H9 (cell line): ENCODE measurements around the gene ACOX1. TPM values are rescaled to one million over a fixed set of nuclear protein-coding genes. Genes with fewer than 3 reads are reported as not detected.

Experiments used
- DNase-seq: peaks from one replicate; pipeline ENCODE4 v3.0.0-alpha.2; 2017
- H2AFZ ChIP-seq: one replicate; pipeline ENCODE4 v1.6.1; 2013; ENCODE audit warnings: mild to moderate bottlenecking, low read length, control low read depth, moderate library complexity
- H2AK5ac ChIP-seq: 2 replicates; pipeline ENCODE4 v1.6.1; 2013; ENCODE audit warnings: low read length, control low read depth, mixed read lengths; ENCODE audit not compliant: insufficient read length
- H2BK120ac ChIP-seq: one replicate; pipeline ENCODE4 v1.6.1; 2013; ENCODE audit warnings: low read depth, mild to moderate bottlenecking, low read length, control low read depth, inconsistent platforms; ENCODE audit not compliant: poor library complexity, severe bottlenecking
- H2BK12ac ChIP-seq: 2 replicates; pipeline ENCODE4 v1.6.1; 2013; ENCODE audit warnings: low read length, control low read depth, mixed read lengths, low read depth; ENCODE audit not compliant: insufficient read length
- H2BK15ac ChIP-seq: 2 replicates; pipeline ENCODE4 v1.6.1; 2013; ENCODE audit warnings: low read depth, low read length, control low read depth
- H2BK20ac ChIP-seq: one replicate; pipeline ENCODE4 v1.6.1; 2013; ENCODE audit warnings: low read depth, mild to moderate bottlenecking, low read length, control low read depth, inconsistent platforms; ENCODE audit not compliant: poor library complexity, severe bottlenecking
- H2BK5ac ChIP-seq: 2 replicates; pipeline ENCODE4 v1.6.1; 2013; ENCODE audit warnings: low read length, control low read depth, mixed read lengths; ENCODE audit not compliant: insufficient read length
- H3K14ac ChIP-seq: 2 replicates; pipeline ENCODE4 v1.6.1; 2013; ENCODE audit warnings: low read length, control low read depth; ENCODE audit not compliant: insufficient read depth
- H3K18ac ChIP-seq: 2 replicates; pipeline ENCODE4 v1.6.1; 2013; ENCODE audit warnings: low read depth, mild to moderate bottlenecking, mixed read lengths, low read length, control low read depth; ENCODE audit not compliant: insufficient read length
- H3K23ac ChIP-seq: 2 replicates; pipeline ENCODE4 v1.6.1; 2013; ENCODE audit warnings: low read length, control low read depth, mixed read lengths, low read depth; ENCODE audit not compliant: insufficient read length
- H3K23me2 ChIP-seq: 2 replicates; pipeline ENCODE4 v1.6.1; 2013; ENCODE audit warnings: low read depth, mild to moderate bottlenecking, mixed read lengths, low read length, control low read depth; ENCODE audit not compliant: insufficient read length, poor library complexity, severe bottlenecking
- H3K27ac ChIP-seq: 2 replicates; pipeline ENCODE4 v1.5.1; 2013; ENCODE audit warnings: low read length, control low read depth, mixed read lengths, low read depth; ENCODE audit not compliant: insufficient read length
- H3K27me3 ChIP-seq: 2 replicates; pipeline ENCODE4 v1.6.1; 2013; ENCODE audit warnings: low read length, control low read depth, inconsistent platforms; ENCODE audit not compliant: insufficient read depth
- H3K4ac ChIP-seq: 2 replicates; pipeline ENCODE4 v1.6.1; 2013; ENCODE audit warnings: low read depth, mild to moderate bottlenecking, control low read depth, inconsistent platforms, low read length, moderate library complexity
- H3K4me1 ChIP-seq: 2 replicates; pipeline ENCODE4 v1.6.1; 2013; ENCODE audit warnings: low read length, control low read depth, inconsistent platforms; ENCODE audit not compliant: insufficient read depth
- H3K4me2 ChIP-seq: 2 replicates; pipeline ENCODE4 v1.6.1; 2013; ENCODE audit warnings: low read length, control low read depth, mixed read lengths; ENCODE audit not compliant: insufficient read length, insufficient read depth
- H3K56ac ChIP-seq: 2 replicates; pipeline ENCODE4 v1.6.1; 2013; ENCODE audit warnings: low read depth, mild to moderate bottlenecking, mixed read lengths, low read length, control low read depth; ENCODE audit not compliant: insufficient read length
- H3K79me1 ChIP-seq: 2 replicates; pipeline ENCODE4 v1.6.1; 2013; ENCODE audit warnings: low read depth, mild to moderate bottlenecking, moderate library complexity, low read length, control low read depth, inconsistent platforms; ENCODE audit not compliant: insufficient read depth, poor library complexity, severe bottlenecking
- H3K79me2 ChIP-seq: 2 replicates; pipeline ENCODE4 v1.6.1; 2013; ENCODE audit warnings: low read length, control low read depth, inconsistent platforms; ENCODE audit not compliant: insufficient read depth
- H3K9ac ChIP-seq: 2 replicates; pipeline ENCODE4 v1.6.1; 2013; ENCODE audit warnings: low read length, control low read depth, mixed read lengths; ENCODE audit not compliant: insufficient read length; ENCODE audit errors: extremely low read depth
- H3K9me3 ChIP-seq: one replicate; pipeline ENCODE4 v1.6.1; 2013; ENCODE audit warnings: low read depth, low read length, inconsistent platforms; ENCODE audit not compliant: control insufficient read depth
- H3T11ph ChIP-seq: one replicate; pipeline ENCODE4 v1.6.1; 2013; ENCODE audit warnings: mild to moderate bottlenecking, low read length, control low read depth, inconsistent platforms
- H4K20me1 ChIP-seq: one replicate; pipeline ENCODE4 v1.6.1; 2013; ENCODE audit not compliant: control insufficient read depth, insufficient read length, insufficient read depth
- H4K5ac ChIP-seq: 2 replicates; pipeline ENCODE4 v1.6.1; 2013; ENCODE audit warnings: low read depth, mild to moderate bottlenecking, mixed read lengths, low read length, control low read depth; ENCODE audit not compliant: insufficient read length
- H4K8ac ChIP-seq: replicated peaks from 2 replicates; pipeline ENCODE4 v1.6.1; 2013; ENCODE audit warnings: low read length, control low read depth, mixed read lengths, low read depth; ENCODE audit not compliant: insufficient read length
- H4K91ac ChIP-seq: 2 replicates; pipeline ENCODE4 v1.6.1; 2013; ENCODE audit warnings: low read depth, mild to moderate bottlenecking, moderate library complexity, mixed read lengths, low read length, control low read depth; ENCODE audit not compliant: insufficient read length
- H3K27ac Mint-ChIP-seq, 3 experiments: 2 replicates in 2 of 3; 3 replicates in 1 of 3; pipeline ENCODE4 v1.8.0; 2020 to 2021; ENCODE audit warnings: mixed read lengths in 3 of 3, mild to moderate bottlenecking in 1 of 3, moderate library complexity in 1 of 3
- H3K27me3 Mint-ChIP-seq: 2 replicates; pipeline ENCODE4 v1.8.0; 2021; ENCODE audit warnings: low read depth, mild to moderate bottlenecking, moderate library complexity, mixed read lengths
- H3K36me3 Mint-ChIP-seq, 3 experiments: 2 replicates in 2 of 3; 3 replicates in 1 of 3; pipeline ENCODE4 v1.8.0; 2020 to 2021; ENCODE audit warnings: low read depth in 3 of 3, mixed read lengths in 3 of 3; ENCODE audit not compliant: insufficient read depth in 1 of 3
- H3K4me1 Mint-ChIP-seq, 2 experiments: 2 replicates each; pipeline ENCODE4 v1.8.0; 2020; ENCODE audit warnings: mixed read lengths in 2 of 2
- H3K4me3 Mint-ChIP-seq, 2 experiments: 2 replicates in 1 of 2; 3 replicates in 1 of 2; pipeline ENCODE4 v1.8.0; 2020 to 2021; ENCODE audit warnings: mild to moderate bottlenecking in 2 of 2, mixed read lengths in 2 of 2, moderate library complexity in 1 of 2
- H3K9me3 Mint-ChIP-seq, 2 experiments: 2 replicates in 1 of 2; 3 replicates in 1 of 2; pipeline ENCODE4 v1.8.0; 2020; ENCODE audit warnings: mild to moderate bottlenecking in 2 of 2, mixed read lengths in 2 of 2, moderate library complexity in 1 of 2
- WGBS: extraction: QIAGEN DNeasy Blood & Tissue Kit; methylation state at CpG from one replicate; pipeline ENCODE4 v1.1.7; 2013; ENCODE audit warnings: missing lambda C conversion rate, low lambda C conversion rate, mixed read lengths; ENCODE audit not compliant: insufficient read length; ENCODE audit errors: extremely low coverage; 5-methylcytosine and 5-hydroxymethylcytosine counted together
- total RNA-seq: library from RNA; stranded (reverse); gene quantifications from 2 replicates; pipeline ENCODE4 v1.2.1, GENCODE V29; 2021
- TF ChIP-seq, protein P1 (sequence below): fragments of 200-600 bp; sonication (generic); conservative IDR thresholded peaks from 3 replicates; pipeline ENCODE4 v1.8.0; 2021; ENCODE audit warnings: antibody characterized with exemption, mild to moderate bottlenecking

Gene ACOX1
- total RNA-seq, 1 experiment from 2014 or later: 27.4 TPM

DNA sequence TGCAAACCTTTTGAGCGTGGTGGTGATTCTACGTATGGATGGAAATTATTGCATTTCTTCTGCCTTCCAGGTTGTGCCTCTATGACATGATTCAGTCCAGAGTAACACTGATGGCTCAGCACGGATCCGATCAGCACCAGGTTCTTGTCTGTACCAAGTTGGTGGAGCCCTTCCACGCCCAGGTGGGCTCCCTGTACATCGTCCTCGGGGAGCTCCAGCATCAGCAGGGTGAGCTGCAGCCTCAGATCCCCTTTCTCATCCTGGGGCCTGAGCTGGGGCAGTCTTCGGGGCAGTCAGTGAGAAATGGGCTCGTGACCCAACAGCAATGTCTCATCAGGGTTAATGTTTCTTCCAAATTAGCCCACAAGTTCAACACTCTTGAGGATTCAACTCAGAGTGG, 12.4 kb upstream of the ACOX1 start:
- H3K4ac ChIP-seq: no peak overlapping the region
- no peak overlapping the region for H4K5ac ChIP-seq
- H3K9ac ChIP-seq: no peak overlapping the region
- no peaks in the 10 kb centered on the region for H3K9me3 ChIP-seq
- no peak overlapping the region for H2BK12ac ChIP-seq
- H3K27ac Mint-ChIP-seq: no peak overlapping the region; a peak in 1 of 7 replicates
- H3T11ph ChIP-seq: no peak overlapping the region
- no peak overlapping the region for H4K91ac ChIP-seq
- H3K14ac ChIP-seq: no peak overlapping the region
- no peak overlapping the region for H2AK5ac ChIP-seq
- peaks cover 14 to 44% (median 33%) of the 10 kb centered on the region in 3 experiments; a peak in 6 of 7 replicates for H3K36me3 Mint-ChIP-seq
- no peak overlapping the region for H2AFZ ChIP-seq
- H2BK15ac ChIP-seq: no peak overlapping the region
- no peaks in the 10 kb centered on the region for H3K23me2 ChIP-seq
- DNase-seq: no peak
- no CpG with 5 or more reads among the region's 9 CpGs for WGBS
- no peaks in the 10 kb centered on the region for H3K79me1 ChIP-seq
- H3K4me2 ChIP-seq: no peak overlapping the region
- H3K27ac ChIP-seq: no peak overlapping the region
- no peak overlapping the region for H3K4me3 Mint-ChIP-seq
- H2BK5ac ChIP-seq: no peak overlapping the region
- H3K18ac ChIP-seq: no peak overlapping the region
- no peak overlapping the region for H4K8ac ChIP-seq
- no peak overlapping the region for H3K56ac ChIP-seq
- no peaks in the 10 kb centered on the region for H3K27me3 Mint-ChIP-seq
- no peak overlapping the region for H2BK20ac ChIP-seq
- TF ChIP-seq, protein P1, sequence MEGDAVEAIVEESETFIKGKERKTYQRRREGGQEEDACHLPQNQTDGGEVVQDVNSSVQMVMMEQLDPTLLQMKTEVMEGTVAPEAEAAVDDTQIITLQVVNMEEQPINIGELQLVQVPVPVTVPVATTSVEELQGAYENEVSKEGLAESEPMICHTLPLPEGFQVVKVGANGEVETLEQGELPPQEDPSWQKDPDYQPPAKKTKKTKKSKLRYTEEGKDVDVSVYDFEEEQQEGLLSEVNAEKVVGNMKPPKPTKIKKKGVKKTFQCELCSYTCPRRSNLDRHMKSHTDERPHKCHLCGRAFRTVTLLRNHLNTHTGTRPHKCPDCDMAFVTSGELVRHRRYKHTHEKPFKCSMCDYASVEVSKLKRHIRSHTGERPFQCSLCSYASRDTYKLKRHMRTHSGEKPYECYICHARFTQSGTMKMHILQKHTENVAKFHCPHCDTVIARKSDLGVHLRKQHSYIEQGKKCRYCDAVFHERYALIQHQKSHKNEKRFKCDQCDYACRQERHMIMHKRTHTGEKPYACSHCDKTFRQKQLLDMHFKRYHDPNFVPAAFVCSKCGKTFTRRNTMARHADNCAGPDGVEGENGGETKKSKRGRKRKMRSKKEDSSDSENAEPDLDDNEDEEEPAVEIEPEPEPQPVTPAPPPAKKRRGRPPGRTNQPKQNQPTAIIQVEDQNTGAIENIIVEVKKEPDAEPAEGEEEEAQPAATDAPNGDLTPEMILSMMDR: no peak
- no peaks in the 10 kb centered on the region for H3K4me1 Mint-ChIP-seq
- H4K20me1 ChIP-seq: no peaks in the 10 kb centered on the region
- no peaks in the 10 kb centered on the region for H3K9me3 Mint-ChIP-seq
- H3K4me1 ChIP-seq: no peaks in the 10 kb centered on the region
- no peaks in the 10 kb centered on the region for H3K27me3 ChIP-seq
- no peak overlapping the region for H2BK120ac ChIP-seq
- no peaks in the 10 kb centered on the region for H3K79me2 ChIP-seq
- H3K23ac ChIP-seq: no peak overlapping the region
